ENCODE results near the gene FSTL5. TPM values are rescaled to one million over a fixed set of nuclear protein-coding genes. Genes with fewer than 3 reads are reported as not detected.

The FSTL5 gene
- total RNA-seq, 1 donor from 2014 or later, result not detected

DNA sequence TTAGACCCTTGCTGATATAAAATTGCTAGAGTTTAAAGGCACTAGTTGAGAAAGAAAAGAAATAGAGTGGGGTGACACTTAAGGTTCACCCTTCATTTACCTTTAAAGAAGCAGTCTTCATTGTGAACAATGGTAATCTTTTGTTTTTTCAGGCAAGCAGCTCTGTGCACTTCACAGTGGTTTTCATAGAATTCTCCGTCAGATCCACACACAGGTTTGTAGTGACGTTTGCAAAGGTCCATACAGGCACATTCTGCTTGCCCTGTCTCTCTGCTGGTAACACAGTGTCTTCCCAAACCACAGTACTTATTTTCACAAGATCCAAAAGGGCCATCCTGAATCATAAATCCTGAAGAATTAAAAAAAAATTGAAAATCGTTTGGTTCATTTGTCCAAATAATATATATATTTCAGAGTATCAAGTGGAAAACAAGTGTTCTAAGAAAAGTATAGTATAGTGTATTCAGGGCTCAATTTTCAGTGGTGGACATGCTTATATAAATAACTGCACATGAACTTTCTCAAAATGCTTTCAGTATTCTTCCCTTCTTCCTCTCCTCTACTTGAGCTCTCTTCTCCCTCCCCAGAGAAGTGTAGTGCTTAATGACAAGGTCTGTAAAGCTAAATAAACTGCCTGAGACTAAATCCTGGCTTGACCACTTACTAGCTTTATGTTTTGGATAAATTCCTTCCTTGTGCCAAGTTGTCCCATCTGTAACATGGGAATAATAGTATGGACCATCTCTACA lies 243.3 kb downstream of the FSTL5 start:
- Histone ChIP-seq H3K4me3 (no peak overlapping the region), H3K9me3 (no peaks in the 10 kb centered on the region), H3K36me3 (no peaks in the 10 kb centered on the region), H3K27ac (no peak overlapping the region), H3K4me1 (no peaks in the 10 kb centered on the region), H3K27me3 (ENCODE audit: low read depth) (no peaks in the 10 kb centered on the region)
- intact Hi-C loops (cut with DNase I), result no loop called here
- no peak for DNase-seq
- TF ChIP-seq, protein P1, sequence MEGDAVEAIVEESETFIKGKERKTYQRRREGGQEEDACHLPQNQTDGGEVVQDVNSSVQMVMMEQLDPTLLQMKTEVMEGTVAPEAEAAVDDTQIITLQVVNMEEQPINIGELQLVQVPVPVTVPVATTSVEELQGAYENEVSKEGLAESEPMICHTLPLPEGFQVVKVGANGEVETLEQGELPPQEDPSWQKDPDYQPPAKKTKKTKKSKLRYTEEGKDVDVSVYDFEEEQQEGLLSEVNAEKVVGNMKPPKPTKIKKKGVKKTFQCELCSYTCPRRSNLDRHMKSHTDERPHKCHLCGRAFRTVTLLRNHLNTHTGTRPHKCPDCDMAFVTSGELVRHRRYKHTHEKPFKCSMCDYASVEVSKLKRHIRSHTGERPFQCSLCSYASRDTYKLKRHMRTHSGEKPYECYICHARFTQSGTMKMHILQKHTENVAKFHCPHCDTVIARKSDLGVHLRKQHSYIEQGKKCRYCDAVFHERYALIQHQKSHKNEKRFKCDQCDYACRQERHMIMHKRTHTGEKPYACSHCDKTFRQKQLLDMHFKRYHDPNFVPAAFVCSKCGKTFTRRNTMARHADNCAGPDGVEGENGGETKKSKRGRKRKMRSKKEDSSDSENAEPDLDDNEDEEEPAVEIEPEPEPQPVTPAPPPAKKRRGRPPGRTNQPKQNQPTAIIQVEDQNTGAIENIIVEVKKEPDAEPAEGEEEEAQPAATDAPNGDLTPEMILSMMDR (IDR thresholded peaks at IDR 0.05), result no peak
- no peak for ATAC-seq

DNA sequence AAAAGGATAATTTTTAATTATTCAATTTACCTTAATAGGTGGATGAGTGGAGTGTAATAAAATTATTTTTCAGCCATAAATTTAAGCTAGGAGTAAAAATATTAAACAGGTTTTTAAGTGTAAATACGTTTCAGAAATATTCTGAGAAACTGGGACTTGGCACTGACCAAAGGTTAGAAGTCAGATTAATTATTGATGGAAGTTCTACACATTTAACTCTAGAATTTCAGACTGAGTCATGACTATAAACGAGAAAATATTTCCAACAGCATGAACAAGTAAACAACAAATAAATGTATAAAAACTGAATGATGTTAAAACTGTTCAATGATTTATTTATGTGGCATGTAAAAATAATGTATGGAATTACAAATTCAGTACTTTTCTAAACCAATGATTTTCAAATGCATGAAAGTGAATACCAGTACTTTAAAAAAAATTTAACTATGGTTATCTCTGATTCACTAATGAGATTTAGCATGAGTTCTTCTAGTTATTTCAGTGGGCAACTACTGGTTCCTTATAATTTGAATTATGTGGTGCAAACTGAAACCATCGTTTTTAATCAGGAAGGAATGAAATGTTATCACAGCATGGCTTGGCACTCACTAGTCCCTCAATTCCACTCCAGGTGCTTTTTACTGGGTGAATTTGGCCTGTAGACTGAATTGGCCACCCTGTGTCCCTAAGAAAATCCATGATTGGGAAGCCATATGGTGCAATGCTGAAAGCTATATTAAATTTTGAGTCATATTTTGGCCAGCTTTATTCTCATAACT lies 244.2 kb downstream of the FSTL5 start:
- no peaks in the 10 kb centered on the region for H3K9me3 ChIP-seq
- H3K36me3 ChIP-seq, result no peaks in the 10 kb centered on the region
- intact Hi-C loops (cut with DNase I), result no loop called here
- ATAC-seq (no peak), DNase-seq (no peak)
- TF ChIP-seq, protein P1 (IDR thresholded peaks at IDR 0.05), result no peak
- no peaks in the 10 kb centered on the region for H3K4me1 ChIP-seq
- no peaks in the 10 kb centered on the region for H3K27me3 ChIP-seq (ENCODE audit: low read depth)
- no peak overlapping the region for H3K4me3 ChIP-seq
- H3K27ac ChIP-seq, result no peak overlapping the region

DNA sequence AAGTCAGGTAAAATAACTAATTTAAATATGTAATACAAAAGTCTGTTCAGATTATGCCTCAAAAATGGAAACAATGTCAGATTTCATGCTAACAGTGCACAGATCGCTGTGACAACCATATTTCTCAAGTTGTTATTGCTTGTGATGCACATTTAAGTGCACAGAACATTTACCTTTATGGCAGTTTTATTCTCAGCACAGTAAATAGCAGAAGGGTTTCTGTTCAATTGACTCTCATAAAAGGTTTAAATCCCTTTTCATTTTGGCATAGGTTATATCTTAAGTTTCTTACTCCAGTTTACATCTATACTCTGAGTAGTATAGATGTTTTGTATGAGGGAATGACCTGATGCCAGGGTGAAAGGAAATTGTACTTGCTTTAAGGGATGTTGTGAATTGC lies 247.8 kb downstream of the FSTL5 start:
- no peaks in the 10 kb centered on the region for H3K9me3 ChIP-seq
- H3K36me3 ChIP-seq, result no peaks in the 10 kb centered on the region
- no peaks in the 10 kb centered on the region for H3K4me1 ChIP-seq
- no peak for DNase-seq
- H3K27me3 ChIP-seq (ENCODE audit: low read depth), result no peaks in the 10 kb centered on the region
- TF ChIP-seq, protein P1 (IDR thresholded peaks at IDR 0.05), result no peak
- H3K4me3 ChIP-seq, result no peak overlapping the region
- no peak for ATAC-seq
- H3K27ac ChIP-seq, result no peak overlapping the region
- intact Hi-C loops (cut with DNase I), result no loop called here

DNA sequence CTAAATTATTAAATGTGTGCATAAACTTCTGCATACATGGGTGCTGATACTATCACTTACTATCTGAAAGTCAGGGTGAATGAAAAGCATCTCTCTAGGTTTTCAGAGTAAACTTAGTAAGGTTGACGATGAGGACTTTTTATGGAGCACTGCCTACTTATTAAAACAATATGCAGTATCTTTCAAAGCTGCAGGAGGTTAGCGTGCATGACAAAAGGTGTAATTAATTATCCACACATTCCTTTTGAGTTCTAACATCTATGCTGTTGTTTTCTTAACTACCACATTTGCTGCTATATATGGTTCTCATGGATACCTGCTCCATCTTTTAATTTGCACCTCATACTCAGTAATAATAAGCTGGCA lies 256.2 kb downstream of the FSTL5 start:
- no peaks in the 10 kb centered on the region for H3K36me3 ChIP-seq
- intact Hi-C loops (cut with DNase I), result no loop called here
- no peak overlapping the region for H3K27ac ChIP-seq
- TF ChIP-seq, protein P1 (IDR thresholded peaks at IDR 0.05), result no peak
- ATAC-seq, result no peak
- H3K9me3 ChIP-seq, result no peaks in the 10 kb centered on the region
- no peak overlapping the region for H3K4me3 ChIP-seq
- H3K27me3 ChIP-seq (ENCODE audit: low read depth), result no peaks in the 10 kb centered on the region
- no peak for DNase-seq
- no peaks in the 10 kb centered on the region for H3K4me1 ChIP-seq

DNA sequence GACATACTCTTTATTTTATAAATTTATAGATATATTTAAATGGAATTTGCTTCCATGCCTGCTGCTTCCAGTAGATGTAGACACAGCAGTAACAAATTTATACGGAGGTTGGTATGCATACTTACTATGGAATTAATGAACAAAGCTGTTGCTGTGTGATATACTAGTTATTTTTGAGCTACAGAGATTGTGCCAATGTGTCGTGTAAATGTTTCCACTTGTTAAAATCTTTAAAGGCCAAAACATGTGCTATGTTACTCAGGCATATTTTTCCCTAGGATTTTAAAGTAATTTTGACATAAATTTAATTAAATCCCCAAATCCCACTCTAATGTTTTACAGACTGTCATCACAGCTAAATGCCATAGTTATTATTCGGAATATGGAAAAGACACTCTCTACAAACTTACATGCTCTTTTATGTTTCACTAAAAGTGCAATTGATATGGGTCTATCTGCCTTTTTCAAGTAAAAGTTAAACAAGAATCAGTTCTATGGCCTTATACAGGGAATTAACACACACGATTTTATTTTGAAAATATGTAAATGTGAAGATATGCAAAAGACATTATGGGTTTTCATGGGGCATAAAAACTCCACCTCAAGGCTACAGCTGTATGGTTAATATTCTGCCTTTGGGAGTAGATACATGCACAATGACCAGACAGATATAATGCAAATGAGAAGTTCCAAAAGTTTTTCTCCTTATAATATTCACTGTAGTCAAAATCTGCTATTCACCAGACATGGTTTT lies 256.8 kb downstream of the FSTL5 start:
- Histone ChIP-seq H3K4me3 (no peak overlapping the region), H3K27me3 (ENCODE audit: low read depth) (no peaks in the 10 kb centered on the region), H3K27ac (no peak overlapping the region), H3K9me3 (no peaks in the 10 kb centered on the region), H3K4me1 (no peaks in the 10 kb centered on the region), H3K36me3 (no peaks in the 10 kb centered on the region)
- TF ChIP-seq, protein P1 (IDR thresholded peaks at IDR 0.05), result no peak
- intact Hi-C loops (cut with DNase I), result no loop called here
- ATAC-seq (no peak), DNase-seq (no peak)
